Measurements from ENCODE around the gene ST7.

Gene ST7

DNA sequence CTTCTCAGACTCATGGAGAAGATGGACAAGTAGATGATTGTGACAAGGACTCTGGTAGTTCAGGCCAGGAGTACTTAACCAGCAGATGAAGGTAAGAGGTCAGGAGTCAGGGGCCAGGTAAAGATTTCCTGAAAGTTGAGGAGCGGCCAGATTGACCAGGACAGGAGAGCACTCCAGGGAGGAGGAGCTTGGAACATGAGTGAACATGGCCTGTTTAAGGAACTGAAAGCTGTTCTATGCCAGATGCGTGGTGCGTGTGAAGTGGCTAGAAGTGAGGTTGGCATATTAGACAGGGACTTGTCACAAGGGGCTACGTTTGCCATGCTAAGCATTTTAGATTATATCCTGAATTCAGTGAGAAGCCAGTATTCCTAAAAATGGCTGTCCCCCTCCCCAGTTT is 212.4 kb downstream of the ST7 start:
- DNase-seq: no peak

DNA sequence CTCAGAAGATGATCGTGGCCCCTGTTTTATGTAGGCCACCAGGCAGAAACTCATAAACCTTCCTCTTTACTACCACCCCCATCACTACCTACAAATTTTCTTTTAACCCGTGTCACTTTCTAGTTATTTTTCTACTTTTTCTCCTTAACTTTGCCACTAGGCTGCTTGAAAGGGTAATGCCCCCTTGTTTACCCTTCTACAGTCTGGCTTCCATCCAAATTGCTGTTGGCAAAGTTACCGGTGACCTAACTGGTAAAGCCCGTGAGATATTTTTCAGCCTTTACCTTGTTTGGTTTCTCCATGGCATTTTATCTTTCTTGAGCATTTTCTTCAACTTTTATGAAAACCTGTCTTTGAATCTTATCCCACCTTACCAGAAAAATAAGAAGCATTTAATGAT is 216.6 kb downstream of the ST7 start:
- no peak for DNase-seq

DNA sequence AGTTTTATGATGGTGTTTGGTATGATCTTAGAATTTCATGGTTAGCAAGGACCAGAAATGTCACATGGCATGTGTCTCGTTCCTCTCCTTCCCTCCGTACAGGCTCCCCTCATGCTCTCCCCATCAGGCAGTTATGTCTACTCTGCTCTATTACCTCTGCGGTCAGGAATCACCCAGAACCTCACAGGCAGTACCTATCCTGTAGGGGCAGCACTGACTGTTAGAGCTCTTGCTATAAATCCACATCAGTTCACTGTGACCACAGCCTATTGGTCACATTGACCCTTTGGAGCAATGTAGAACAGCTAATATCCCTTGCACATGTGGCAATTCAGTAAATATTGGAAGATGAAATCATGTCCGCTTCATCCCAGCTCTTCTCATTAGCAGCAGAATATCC is 217.8 kb downstream of the ST7 start:
- DNase-seq: no peak

DNA sequence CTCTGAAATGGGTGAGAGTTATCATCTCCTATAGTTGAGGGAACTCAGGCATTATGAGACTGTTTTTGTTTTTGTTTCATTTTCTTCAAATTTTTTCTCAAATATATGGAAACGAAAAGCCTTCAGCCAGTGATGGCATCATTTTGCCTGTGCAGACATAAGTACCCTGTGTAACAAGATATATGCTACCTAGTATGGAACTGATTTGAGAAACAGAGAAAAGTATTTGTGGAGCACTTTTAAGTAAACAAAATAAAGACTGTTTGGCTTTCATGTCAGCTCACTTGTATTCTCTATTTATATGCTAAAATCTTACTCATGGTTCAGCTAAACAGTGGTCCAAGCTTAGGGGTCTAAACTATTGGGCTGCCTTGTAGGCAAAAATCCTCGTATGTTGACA is 219.0 kb downstream of the ST7 start:
- no peak for DNase-seq

DNA sequence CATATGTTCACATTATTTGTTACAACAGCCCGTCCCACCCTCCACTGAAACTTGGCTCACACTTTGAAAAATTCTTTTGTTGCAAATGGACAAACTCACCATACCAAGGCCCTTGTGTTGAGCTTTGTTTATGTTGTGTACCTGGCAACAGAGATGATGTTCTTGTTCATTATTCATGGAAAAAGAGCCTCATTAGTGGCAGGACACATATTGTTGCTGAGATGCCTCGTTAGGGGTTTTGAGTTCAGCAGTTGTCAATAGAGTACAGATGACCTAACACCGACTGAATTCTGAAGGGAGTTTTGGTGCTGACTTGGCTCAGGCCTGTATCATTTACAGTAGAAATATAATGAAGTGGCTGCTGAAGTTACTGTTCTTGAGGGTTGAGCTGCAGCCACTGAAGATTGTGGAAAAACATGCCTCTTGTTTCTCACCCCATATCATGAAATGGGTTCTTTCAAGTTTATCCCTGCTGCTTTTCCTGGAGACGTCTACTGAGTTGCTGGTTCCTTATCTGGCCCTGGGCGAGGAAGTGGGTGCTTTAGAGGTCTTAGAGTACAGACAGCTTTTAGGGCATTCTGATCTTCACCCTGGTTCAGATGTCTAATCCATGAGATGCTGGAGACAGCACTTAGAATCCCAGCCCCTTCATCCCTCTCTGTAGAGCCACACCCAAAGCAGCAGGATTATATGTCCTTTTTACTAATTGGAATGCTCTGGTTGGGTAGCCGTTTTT is 219.9 kb downstream of the ST7 start:
- no peak for DNase-seq

DNA sequence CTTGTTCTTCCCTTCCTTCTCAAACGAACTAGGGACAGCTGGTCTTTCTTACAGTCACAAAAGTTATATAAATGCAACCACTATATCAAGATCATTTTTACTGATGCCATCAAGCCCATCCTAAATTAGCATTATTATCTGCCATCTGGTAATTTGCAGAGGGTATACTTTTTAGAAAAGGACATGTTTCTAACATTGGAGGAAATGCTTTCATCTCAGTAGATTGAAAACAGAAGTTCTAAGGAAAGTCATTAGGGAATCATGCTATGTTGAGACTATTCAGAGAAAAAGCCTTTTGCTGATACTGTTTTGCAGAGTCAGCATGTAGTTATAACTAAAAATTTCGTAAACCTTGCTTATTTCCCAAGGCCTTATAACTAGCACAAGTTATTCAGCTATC is 222.9 kb downstream of the ST7 start:
- no peak for DNase-seq

DNA sequence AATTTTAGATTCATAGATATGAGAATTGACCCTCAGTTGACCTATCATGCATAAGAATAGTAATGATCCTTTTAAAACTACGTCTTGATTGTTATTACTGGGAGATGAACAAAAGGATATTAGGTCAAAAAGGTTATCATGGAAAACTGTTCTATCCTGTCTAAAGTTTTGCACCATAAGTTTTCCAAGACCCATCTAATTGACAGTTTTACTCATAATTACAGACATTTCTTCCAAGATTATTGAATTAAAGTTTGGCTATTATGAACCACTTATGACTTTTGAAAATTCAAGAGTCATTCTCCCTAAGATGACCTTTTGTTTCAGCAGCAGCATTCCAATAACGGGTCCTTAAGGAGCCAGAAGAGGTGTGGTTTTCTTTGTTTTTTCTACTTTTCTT is 225.3 kb downstream of the ST7 start:
- DNase-seq: no peak

DNA sequence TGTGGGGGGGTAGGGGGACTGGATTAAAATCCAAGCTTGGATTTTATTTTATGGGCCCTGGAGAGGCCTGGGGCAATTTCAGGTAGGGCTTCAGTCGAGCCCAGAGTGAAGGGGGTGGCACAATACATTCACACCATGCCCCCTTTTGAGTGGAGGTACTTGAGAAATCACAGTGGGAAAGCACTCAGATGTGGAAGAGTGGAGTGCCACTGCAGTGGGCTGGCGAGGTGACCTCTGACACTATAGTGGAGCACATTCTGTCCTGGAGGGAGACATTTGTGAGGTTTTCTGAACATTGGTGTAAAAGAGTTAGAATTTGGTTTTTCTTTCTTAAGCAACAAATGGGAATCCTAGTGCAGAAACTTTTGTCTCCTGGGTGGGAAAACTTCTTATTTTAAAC is 226.4 kb downstream of the ST7 start:
- no peak for DNase-seq

DNA sequence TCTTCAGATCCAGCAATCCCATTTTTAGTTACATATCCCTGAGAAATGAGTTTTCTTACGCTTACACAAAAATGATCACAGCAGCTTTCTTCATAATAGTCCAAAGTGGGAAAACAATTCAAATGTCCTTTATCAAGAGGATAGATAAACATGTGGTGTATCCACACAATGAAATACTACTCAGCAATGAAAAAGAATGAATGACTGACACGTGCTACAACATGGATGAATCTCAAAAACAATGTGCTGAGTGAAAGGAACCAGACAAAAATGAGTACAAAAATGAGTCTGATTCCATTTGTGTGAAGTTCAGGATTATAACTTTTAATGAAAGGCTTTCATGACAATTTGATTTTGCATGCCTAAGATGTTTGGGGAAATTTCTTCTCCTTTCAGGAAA is 230.4 kb downstream of the ST7 start:
- no peak for DNase-seq

DNA sequence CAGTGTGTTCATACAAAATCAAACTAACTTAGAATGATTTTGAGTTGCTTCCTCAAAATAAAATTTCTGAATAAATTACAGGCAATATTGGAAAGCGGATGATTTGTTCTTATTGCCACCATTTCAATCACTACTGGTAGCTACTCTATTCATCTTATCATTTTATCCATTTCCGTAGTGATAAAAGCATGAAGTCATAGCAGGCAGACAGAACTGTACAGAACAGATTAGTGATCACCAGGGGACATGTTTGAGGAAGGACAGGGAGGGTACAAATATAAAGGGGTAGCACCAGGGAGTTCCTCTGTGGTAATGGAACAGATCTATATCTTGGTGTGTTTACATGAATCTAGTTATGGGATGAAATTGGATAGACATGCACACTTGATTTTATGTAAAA is 231.1 kb downstream of the ST7 start:
- no peak for DNase-seq

DNA sequence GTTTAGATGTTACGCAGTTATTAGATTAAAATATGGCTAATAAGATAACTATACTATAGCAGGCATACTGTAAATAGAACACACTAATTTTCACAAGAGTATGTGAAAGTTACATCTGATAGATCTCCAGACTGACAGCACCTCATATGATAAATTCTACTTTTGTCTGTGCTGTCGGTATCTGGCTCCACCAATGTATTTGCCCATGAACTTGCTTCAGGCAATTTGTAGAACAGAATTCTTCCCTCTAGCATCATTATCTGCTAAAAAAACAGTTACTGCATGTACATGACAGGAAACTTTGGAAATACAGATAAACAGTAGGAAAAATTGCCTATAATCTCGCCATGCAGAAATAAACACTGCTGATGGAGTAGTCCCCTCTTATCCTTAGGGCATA is 231.8 kb downstream of the ST7 start:
- no peak for DNase-seq

DNA sequence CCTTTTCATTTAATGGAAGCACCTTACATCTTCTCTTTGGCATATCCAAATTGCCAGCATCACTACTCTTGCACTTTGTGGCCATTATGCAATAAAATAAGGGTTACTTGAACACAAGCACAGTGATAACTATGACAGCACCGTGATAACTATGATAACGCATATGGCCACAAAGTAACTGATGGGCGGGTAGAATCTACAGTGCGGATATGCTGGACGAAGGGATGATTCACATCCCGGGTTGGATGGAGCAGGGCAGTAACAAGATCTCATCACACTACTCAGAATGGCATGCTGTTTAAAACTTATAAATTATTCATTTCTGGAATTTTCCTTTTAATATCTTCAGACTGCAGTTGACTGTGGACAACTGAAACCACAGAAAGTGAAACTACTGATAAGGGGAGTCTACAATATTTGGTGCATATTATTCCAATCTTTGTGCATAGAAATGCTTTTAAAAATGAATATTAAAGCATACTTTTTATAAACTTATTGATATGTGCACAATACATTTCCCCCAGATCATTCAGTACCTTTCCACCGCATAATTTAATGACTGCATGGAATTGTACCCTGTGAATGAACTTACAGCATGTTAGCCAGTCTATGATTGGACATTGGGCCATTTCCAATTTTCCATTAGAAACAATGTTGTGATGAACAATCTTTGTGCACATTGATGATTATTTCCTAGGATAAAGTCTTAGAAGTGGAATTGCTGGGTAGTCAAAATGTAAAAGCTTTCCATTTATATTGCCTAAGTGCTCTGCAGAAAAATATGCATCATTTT is 233.1 kb downstream of the ST7 start:
- DNase-seq: no peak

DNA sequence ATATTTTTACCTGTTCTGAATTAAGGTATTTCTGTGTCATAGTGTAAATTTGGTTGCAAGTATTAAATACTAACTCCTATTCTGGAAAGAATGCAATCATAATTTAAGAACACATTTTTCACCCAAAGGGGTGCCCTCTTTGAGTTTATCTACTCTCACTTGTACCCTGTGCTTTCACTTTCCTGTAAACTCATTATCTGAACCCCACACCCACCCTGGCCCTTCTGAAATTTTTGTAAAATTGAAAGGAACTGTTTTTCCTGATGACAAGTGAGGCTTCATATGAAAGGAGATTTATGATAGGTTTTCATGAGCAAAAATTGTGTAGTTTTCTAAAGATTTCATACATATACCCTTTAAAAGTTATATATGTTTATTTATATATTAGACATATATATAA is 235.1 kb downstream of the ST7 start:
- DNase-seq: no peak

DNA sequence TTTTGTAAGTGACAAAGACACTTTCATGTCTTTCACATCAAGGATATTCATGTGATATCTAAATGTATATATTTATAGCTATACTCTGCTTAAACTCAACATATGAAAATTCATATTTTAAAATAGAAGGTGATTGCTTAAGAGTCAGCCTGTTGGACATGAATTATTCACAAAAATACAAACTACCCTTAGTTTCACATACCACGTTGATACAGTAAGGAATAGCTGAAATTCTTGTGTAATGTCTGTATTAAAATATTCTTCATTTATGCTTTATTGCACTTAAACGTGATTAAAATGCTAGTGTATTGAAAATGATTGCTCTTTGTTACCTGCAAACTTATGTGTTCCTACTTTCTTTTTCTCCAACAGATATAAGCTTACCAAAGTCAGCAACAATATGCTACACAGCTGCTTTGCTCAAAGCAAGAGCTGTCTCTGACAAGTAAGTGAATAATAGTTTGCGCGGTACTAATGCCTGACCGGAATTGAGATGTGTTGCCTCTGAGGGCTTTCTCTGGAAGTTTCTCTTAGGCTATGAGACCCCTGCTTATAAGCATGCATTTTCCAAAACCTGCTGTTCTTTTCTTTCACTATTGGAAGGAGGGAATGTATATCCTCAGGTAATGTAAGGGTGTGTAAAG is 235.8 kb downstream of the ST7 start:
- DNase-seq: no peak

DNA sequence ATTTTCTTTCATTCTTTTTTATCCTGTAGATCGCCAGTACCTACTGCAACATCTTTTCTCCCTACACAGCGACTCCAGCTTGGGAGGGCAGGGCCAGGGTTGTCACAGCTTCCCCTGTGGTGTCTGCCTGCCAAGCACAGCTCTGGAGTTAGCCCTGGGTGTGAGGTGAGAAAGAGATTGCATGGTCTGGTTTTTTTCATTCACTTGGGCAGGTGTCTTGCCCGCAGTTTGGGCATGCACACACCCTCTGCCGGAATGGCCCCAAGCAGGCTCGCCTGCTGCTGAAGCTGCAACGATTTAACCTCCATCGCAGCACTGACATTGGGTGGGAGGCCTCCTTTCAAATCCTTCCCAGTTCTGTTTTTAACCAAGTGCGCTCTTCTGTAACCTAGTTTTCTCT is 236.8 kb downstream of the ST7 start:
- DNase-seq: no peak

DNA sequence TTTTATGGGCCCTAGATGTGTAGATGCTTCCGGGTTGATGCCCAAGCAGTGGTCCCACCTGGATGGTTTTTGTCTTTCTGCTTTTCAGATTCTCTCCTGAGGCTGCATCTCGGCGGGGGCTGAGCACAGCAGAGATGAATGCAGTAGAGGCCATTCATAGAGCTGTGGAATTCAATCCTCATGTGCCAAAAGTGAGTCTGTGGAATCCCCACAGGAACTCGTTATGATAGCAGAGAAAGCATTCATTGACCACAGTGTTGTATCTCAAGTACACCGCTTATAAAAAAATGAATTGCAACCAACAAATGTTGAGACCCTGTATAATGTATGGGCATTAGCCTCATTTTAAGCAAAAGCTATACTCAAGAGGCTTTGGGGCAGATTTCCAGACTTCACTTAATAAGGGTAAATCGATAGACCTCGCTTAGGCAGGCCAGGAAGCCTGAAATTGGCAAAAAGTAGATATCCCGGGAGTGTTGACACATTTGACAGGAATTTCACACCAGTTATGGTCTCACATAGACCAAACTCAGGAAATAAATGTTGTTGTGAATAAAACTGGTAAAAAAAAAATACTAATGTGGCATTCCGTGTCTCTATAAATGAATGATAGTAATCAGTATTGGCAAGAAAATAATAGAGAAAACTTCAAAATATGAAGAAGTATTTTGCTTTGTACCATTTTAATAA is 237.6 kb downstream of the ST7 start:
- DNase-seq: no peak

DNA sequence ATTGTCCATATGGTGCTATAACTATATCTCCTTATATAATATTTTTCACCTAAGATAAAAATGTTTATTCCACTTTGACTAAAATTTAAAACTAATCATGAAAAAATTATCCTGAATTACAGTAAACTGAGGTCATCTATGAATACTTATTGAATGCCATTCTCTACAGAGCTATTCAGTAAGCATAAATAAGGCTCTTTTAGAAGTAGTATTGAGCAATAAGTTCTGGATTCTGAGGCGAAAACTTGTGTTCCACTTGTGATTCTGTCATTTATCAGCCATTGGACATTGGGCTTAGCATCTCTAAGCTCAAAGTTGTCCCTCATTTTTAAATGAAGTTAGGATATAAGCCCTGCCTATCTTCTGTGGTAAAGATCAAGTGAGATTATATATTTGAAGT is 238.8 kb downstream of the ST7 start:
- no peak for DNase-seq

DNA sequence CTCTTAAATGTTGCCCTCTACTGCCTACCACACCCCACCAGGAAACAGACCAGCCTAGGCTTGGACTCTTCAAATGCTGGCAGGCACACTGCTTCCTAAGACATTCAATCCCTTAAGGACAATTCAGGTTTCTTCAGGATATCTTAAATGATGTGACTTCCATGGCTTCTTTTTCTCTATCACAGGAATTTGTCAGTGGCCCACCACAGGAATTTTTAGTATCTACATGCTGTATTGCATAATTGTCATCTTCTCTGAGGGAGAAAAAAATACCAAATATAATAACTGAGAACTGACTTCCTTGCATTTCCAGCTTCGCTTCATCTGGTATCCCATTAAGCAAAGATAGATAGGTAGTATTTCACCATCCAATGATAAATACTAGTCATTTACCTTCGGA is 240.3 kb downstream of the ST7 start:
- no peak for DNase-seq

DNA sequence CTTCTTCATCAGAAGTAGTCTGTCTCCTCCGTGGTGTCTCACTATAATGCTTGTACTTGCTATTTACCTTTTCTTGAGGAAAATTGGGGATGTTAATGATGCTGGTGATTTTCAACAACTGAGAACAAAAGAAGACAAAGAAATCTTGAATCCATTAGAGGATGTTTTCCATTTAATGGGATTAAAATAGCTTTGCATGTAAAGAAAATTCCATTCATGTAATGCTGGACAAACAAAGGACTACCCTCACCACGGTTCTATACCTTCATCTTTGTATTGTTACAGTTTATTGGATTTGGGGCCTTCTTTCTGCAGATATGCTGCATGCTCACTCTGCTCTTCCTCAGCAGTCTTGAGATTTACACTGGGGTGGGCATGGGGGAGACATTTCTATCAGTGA is 241.1 kb downstream of the ST7 start:
- DNase-seq: no peak

DNA sequence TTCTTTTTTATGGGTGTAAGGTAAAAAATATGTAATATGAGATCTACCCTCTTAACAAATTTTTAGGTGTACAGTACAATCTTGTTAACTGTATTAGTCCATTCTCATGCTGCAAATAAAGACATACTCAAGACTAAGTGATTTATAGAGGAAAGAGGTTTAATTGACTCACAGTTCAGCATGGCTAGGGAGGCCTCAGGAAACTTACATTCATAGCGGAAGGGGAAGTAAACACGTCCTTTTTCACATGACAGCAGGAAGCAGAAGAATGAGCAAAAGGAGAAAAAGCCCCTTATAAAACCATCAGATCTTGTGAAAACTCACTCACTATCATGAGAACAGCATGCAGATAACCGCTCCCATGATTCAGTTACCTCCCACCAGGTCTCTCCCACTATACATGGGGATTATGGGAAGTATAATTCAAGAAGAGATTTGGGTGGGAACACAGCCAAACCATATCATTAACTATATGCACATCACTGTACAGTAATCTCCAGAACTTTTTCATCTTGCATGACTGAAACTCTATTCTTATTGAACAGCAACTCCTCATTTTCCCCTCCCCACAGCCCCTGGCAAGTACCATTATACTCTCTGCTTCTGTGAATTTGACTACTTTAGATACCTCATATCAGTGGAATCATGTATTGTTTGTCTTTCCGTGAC is 242.2 kb downstream of the ST7 start:
- DNase-seq: no peak

DNA sequence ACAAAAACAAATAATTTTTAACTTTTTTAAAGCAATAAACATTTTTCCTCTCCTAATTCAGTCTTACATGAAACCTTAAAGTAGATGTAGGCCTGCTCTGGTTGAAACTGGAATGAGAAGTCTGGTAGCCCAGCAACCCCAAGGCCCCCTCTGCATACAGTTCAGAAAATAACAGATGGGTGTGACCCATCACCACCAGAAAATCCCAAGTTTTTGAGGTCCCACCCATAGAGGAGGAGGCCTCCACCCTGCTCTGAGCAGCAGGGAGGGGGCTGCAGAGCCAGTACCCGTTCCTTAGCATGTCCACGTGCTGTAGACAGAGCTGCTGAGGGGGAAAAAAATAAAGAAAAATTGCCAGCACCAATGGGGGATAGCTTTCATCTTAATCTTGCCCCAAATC is 246.8 kb downstream of the ST7 start:
- no peak for DNase-seq

DNA sequence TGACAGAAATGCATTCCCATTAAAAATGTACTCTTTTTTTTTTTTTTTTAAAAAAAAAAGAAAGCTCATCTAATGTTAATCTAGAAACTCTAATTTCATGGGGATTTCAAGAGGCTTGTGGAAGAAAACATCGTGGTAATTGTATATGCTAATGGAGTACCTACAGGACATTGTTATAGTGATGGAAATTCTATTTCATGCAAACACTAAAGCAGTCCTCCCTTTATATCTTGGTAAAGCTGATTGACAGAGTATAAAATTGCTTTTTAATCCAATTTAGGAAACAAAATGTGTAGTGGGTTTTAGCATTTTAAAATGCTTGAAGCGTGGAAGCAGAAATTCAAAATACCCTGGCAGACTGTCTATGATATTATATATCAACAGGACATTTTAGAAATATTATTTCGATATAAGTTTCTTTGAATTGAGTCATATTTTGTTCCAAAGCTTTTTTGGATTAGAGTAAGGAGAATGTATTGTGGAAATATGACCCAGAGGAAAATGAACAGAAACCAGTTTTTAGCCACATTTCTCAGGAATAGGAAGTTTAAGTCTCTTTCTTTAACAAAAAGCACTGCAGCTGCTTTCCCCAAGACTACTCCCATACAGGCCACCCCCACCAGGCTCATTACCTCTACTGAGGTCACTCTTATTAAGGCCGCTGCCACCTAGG is 247.6 kb downstream of the ST7 start:
- no peak for DNase-seq
